ENCODE results near the gene NDST3.

Gene NDST3

GRCh38 chr4:118173956-118174725 is 139.9 kb downstream of the NDST3 start:
- no peak overlapping the region for H3K4me3 ChIP-seq (ENCODE audit: low read depth, low read length)

GRCh38 chr4:118175506-118175905 is 141.2 kb downstream of the NDST3 start:
- in situ Hi-C loops (cut with HindIII; ENCODE audit: low sequenced_read_pairs) = no loop called here
- no peak for TF ChIP-seq CTCF (IDR thresholded peaks at IDR 0.05; ENCODE audit: low read depth, low read length, missing control alignments)
- no peak overlapping the region for H3K4me3 ChIP-seq (ENCODE audit: low read depth, low read length)
- DNase-seq (ENCODE audit: low read depth) = no peak

More at GRCh38 chr4:118173956-118174725, 139.9 kb downstream of the NDST3 start:
- peak; percentile 37 for DNase-seq (ENCODE audit: low read depth)
- in situ Hi-C loops (cut with HindIII; ENCODE audit: low sequenced_read_pairs) = no loop called here
- TF ChIP-seq CTCF (IDR thresholded peaks at IDR 0.05; ENCODE audit: low read depth, low read length, missing control alignments) = no peak

GRCh38 chr4:118177126-118177525 is 142.8 kb downstream of the NDST3 start:
- in situ Hi-C loops (cut with HindIII; ENCODE audit: low sequenced_read_pairs) = no loop called here
- no peak for DNase-seq (ENCODE audit: low read depth)
- no peak for TF ChIP-seq CTCF (IDR thresholded peaks at IDR 0.05; ENCODE audit: low read depth, low read length, missing control alignments)
- no peak overlapping the region for H3K4me3 ChIP-seq (ENCODE audit: low read depth, low read length)

GRCh38 chr4:118180776-118181175 is 146.5 kb downstream of the NDST3 start:
- in situ Hi-C loops (cut with HindIII; ENCODE audit: low sequenced_read_pairs) = no loop called here
- TF ChIP-seq CTCF (IDR thresholded peaks at IDR 0.05; ENCODE audit: low read depth, low read length, missing control alignments) = no peak
- H3K4me3 ChIP-seq (ENCODE audit: low read depth, low read length) = no peak overlapping the region
- DNase-seq (ENCODE audit: low read depth) = no peak

- DNase-seq (ENCODE audit: low read depth) = no peak
Measured at GRCh38 chr4:118190903-118191302, 156.6 kb downstream of the NDST3 start.

GRCh38 chr4:118193421-118193820 is 159.1 kb downstream of the NDST3 start:
- no peak for DNase-seq (ENCODE audit: low read depth)
- in situ Hi-C loops (cut with HindIII; ENCODE audit: low sequenced_read_pairs) = no loop called here
- TF ChIP-seq CTCF (IDR thresholded peaks at IDR 0.05; ENCODE audit: low read depth, low read length, missing control alignments) = no peak
- H3K4me3 ChIP-seq (ENCODE audit: low read depth, low read length) = no peak overlapping the region

More at GRCh38 chr4:118190903-118191302, 156.6 kb downstream of the NDST3 start:
- no peak overlapping the region for H3K4me3 ChIP-seq (ENCODE audit: low read depth, low read length)
- TF ChIP-seq CTCF (IDR thresholded peaks at IDR 0.05; ENCODE audit: low read depth, low read length, missing control alignments) = no peak
- in situ Hi-C loops (cut with HindIII; ENCODE audit: low sequenced_read_pairs) = no loop called here

All from astrocyte of the cerebellum (primary cell).